ENCODE data around the gene IVD.

DNA sequence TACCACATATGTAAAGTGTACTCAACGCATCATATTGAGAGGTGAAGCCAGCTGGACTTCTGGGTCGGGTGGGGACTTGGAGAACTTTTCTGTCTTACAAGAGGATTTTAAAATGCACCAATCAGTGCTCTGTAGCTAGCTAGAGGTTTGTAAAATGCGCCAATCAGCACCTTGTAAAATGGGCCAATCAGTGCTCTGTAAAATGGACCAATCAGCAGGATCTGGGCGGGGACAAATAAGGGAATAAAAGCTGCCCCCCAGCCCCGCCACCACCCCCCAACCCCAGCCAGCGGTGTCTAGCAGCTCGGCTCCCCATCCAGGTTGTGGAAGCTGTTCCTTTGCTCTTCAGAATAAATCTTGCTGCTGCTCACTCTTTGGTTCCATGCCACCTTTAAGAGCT is 6.2 kb upstream of the IVD start:
- TF ChIP-seq CTCF (conservative IDR thresholded peaks at IDR 0.05; ENCODE audit: low read length) (no peak), EZH2phosphoT487 (IDR thresholded peaks at IDR 0.05; ENCODE audit: borderline replicate concordance) (no peak)
